GM15510 (cell line): ENCODE data around the gene VTI1B.

Experiments used
- POLR2A ChIP-seq: IDR thresholded peaks from 3 replicates; pipeline ENCODE4 v1.6.1; 2011; ENCODE audit warnings: borderline replicate concordance; ENCODE audit not compliant: insufficient read length; ENCODE audit errors: extremely low read depth

VTI1B gene

DNA sequence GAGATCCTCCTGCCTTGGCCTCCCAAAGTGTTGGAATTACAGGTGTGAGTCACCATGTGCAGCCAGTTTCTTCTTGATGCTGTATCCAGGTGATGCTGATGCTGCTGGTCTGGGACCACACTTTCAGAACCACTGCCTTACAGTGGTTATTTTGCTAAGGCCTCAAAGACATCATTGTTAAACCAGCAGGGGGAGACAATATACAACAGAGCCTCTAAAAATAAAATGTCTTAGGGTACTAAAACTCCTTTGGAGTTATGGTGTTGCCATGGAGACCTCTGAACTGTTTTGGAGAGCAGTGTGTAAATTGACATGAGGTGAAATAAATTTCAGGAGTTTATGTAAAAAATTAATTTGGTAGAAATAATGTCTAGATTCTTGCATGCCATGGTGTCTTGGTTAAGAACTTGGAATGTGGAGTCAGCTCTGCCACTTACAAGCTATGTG, 55.8 kb downstream of the VTI1B start:
- TF ChIP-seq POLR2A: no peak

DNA sequence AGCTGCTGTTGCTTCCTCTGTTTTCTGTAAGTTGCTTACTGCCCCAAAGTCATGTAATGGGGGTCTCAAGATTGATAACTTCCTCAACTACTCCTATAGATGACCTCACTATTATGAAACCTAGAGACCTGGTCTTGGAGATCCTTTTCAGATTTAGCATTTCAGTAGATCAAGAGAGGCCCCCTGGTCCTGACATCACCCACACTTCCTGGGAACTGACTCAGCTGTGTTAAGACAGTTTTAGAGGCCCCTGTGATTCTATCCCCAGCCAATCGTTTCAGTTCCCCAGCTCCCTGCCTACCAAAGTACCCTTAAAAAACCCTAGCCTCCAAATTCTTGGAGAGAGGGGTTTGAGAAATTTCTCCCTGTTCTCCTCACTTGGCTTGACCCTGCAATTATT, 63.9 kb downstream of the VTI1B start:
- TF ChIP-seq POLR2A: no peak

DNA sequence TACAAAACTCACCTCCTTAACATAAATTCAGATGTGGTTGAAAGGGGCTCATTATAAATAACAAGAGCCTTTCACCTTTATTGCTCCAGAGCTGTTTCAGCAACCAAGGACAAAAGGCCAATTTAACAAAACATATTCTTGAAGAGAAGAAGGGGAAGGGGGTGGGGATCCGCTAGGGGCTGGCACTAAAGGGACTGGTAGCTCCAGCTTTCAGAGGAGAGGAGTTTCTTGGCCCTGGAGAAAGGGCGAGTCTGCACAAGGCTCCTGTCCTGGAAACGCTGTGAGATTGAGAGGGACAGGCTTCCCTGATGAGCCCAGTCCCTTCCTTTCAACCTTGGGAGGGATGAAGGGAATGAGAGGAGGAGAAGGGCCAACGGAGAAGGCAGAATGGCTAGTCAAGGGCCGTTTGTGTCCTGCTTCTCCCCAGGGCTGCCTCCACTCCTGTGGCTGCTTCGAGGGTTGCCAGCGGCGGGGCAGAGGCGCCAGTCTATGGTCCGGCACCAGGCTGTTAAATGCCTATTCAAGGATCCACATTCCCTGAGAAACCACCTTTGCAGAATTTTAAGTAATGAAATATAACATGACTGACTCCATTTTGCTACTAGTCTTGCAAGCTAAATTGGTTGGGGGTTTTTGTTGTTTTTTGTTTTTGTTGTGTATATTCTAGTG, 64.7 kb downstream of the VTI1B start:
- TF ChIP-seq POLR2A: no peak

DNA sequence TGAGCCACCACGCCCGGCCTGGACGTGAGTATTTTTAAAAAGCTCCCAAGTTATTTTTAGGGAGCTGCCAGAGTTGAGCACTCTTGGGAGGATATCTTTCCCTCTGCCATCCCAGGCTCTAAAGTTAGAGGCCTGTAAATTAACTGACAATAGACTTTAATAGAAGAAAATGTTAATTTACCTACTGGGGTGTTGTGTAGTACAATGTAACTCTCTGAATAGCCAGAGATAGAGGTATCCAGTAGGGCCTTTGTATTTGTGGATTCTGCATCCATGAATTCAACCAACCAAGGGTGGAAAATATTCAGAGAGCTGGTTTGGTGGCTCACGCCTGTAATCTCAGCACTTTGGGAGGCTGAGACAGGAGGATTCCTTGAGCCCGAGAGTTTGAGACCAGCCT, 66.8 kb downstream of the VTI1B start:
- no peak for TF ChIP-seq POLR2A

- no peak for TF ChIP-seq POLR2A
Observed at GRCh38 chr14:67602995-67603545, 71.4 kb downstream of the VTI1B start.

- TF ChIP-seq POLR2A: no peak
Observed at GRCh38 chr14:67602076-67602475, 72.4 kb downstream of the VTI1B start.

- TF ChIP-seq POLR2A: peak; percentile 75
Observed at GRCh38 chr14:67599698-67600561, 74.5 kb downstream of the VTI1B start, which contains the start of gene PIGH. Gene PIGH (minus strand): TSS chr14:67600268. CDS start chr14:67600203, 65 bp downstream.
